Mammary epithelial cell (primary cell): Measurements from ENCODE around the gene PHLDA1.

Source experiments
- EZH2 ChIP-seq: IDR thresholded peaks from 2 replicates; pipeline ENCODE4 v1.6.1; 2012; ENCODE audit warnings: low read length, inconsistent platforms, borderline replicate concordance
- TF ChIP-seq, protein P1 (sequence below), 2 donors: IDR thresholded peaks in 1 of 2; conservative IDR thresholded peaks in 1 of 2; 2 replicates each; pipeline ENCODE4 v1.5.1; 2011 to 2012; ENCODE audit warnings: inconsistent platforms in 2 of 2, low read length in 2 of 2, mild to moderate bottlenecking in 2 of 2, control low read depth in 1 of 2, low read depth in 1 of 2; ENCODE audit not compliant: insufficient read depth in 1 of 2; ENCODE audit errors: extremely low read depth in 1 of 2

DNA sequence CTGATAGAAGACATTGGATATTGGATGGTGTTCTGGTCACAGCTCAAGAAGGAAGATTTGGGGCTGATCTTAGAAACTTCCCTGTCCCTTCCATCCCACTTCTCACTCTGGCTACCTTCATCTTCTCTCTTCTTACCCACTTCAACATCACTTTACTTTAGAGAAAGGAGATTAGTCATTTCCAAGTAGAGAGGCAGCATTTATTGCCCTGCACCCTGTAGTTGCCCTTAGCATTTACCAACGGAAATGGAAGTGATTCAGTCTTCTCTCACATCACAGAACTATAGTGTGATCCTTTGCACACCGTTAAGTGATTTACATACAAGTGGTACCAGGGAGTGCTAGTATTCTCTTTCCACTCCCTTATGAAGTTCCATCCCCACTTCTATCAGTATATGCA, 52.4 kb downstream of the PHLDA1 start:
- TF ChIP-seq, protein P1, sequence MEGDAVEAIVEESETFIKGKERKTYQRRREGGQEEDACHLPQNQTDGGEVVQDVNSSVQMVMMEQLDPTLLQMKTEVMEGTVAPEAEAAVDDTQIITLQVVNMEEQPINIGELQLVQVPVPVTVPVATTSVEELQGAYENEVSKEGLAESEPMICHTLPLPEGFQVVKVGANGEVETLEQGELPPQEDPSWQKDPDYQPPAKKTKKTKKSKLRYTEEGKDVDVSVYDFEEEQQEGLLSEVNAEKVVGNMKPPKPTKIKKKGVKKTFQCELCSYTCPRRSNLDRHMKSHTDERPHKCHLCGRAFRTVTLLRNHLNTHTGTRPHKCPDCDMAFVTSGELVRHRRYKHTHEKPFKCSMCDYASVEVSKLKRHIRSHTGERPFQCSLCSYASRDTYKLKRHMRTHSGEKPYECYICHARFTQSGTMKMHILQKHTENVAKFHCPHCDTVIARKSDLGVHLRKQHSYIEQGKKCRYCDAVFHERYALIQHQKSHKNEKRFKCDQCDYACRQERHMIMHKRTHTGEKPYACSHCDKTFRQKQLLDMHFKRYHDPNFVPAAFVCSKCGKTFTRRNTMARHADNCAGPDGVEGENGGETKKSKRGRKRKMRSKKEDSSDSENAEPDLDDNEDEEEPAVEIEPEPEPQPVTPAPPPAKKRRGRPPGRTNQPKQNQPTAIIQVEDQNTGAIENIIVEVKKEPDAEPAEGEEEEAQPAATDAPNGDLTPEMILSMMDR (conservative IDR thresholded peaks at IDR 0.05 in 1 of 2, IDR thresholded peaks at IDR 0.05 in 1 of 2; ENCODE audit: extremely low read depth in 1 of 2, insufficient read depth in 1 of 2, low read depth in 1 of 2, low read length in 2 of 2), result no peak
- TF ChIP-seq EZH2, result no peak
